GM18870 (cell line): ENCODE data around the gene GOLGA6L22.
"Not testable (repeated sequence)": the region's sequence is repeated elsewhere in the genome, so short reads cannot be mapped to it uniquely, and the experiment has no call there.

Experiments used
- ATAC-seq: cut with Tn5 transposase; IDR thresholded peaks from one replicate; pipeline ENCODE4 v1.9.1; 2021; ENCODE audit warnings: moderate library complexity; ENCODE audit not compliant: unreplicated experiment

GOLGA6L22 gene

GRCh38 chr15:22458603-22459002 lies at the start of gene GOLGA6L22:
GOLGA6L22 (plus strand) TSS chr15:22458903; CDS start chr15:22458994, 91 bp downstream.
- not testable (repeated sequence) for ATAC-seq

- not testable (repeated sequence) for ATAC-seq
Observed at GRCh38 chr15:22417288-22417687, 41.4 kb upstream of the GOLGA6L22 start.

GRCh38 chr15:22417795-22418194 lies 40.9 kb upstream of the GOLGA6L22 start:
- not testable (repeated sequence) for ATAC-seq

GRCh38 chr15:22418212-22418611 lies 40.5 kb upstream of the GOLGA6L22 start:
- not testable (repeated sequence) for ATAC-seq

- ATAC-seq, result not testable (repeated sequence)
Observed at GRCh38 chr15:22418666-22419065, 40.0 kb upstream of the GOLGA6L22 start.

- not testable (repeated sequence) for ATAC-seq
Observed at GRCh38 chr15:22420340-22420739, 38.4 kb upstream of the GOLGA6L22 start.

GRCh38 chr15:22429426-22429825 lies 29.3 kb upstream of the GOLGA6L22 start:
- ATAC-seq, result not testable (repeated sequence)

- ATAC-seq, result not testable (repeated sequence)
Observed at GRCh38 chr15:22431687-22432086, 27.0 kb upstream of the GOLGA6L22 start.

GRCh38 chr15:22494490-22495113 lies 35.9 kb downstream of the GOLGA6L22 start:
- not testable (repeated sequence) for ATAC-seq

GRCh38 chr15:22497200-22497599 lies 38.5 kb downstream of the GOLGA6L22 start:
- not testable (repeated sequence) for ATAC-seq

- ATAC-seq, result not testable (repeated sequence)
Observed at GRCh38 chr15:22498220-22498925, 39.7 kb downstream of the GOLGA6L22 start.

GRCh38 chr15:22502272-22502671 lies 43.6 kb downstream of the GOLGA6L22 start:
- ATAC-seq, result not testable (repeated sequence)

GRCh38 chr15:22506959-22507358 lies 48.3 kb downstream of the GOLGA6L22 start:
- not testable (repeated sequence) for ATAC-seq

GRCh38 chr15:22516140-22516539 lies 57.4 kb downstream of the GOLGA6L22 start:
- ATAC-seq, result not testable (repeated sequence)
